Endothelial cell of umbilical vein (primary cell): ENCODE measurements around the gene KRABD2.

ENCODE experiments used
- BruUV-seq: library from RNA; stranded (reverse); fragments of 400-500 nt; replicated peaks from 2 replicates; lab custom pipeline; 2021; lab: Mats Ljungman, UMichigan
- CTCF ChIA-PET: fragments of 300-600, 350-600 bp; sonication (Branson Sonifier 250); formaldehyde crosslinking; loops from one replicate; lab custom pipeline; 2021; ENCODE audit warnings: antibody characterized with exemption, inconsistent platforms; lab: Charles Lee
- POLR2A ChIA-PET: fragments of 300-600, 350-600 bp; sonication (Branson Sonifier 250); formaldehyde crosslinking; loops from one replicate; lab custom pipeline; 2021; ENCODE audit warnings: antibody characterized with exemption, inconsistent platforms; lab: Charles Lee
- DNase-seq: peaks from one replicate; pipeline ENCODE4 v3.0.0-alpha.2; 2011; ENCODE audit warnings: low read depth, low spot score
- FAIRE-seq: peaks from 2 replicates; lab custom pipeline; 2011; peaks lifted over from hg19 to GRCh38; lab: Jason Lieb, UNC
- H2AFZ ChIP-seq: 2 replicates; pipeline ENCODE4 v1.6.0; 2012; ENCODE audit warnings: low read depth, low read length, control low read depth, inconsistent platforms
- H3K27ac ChIP-seq: 2 replicates; pipeline ENCODE4 v1.5.1; 2011; ENCODE audit warnings: low read depth, mild to moderate bottlenecking, control low read depth, low read length, moderate library complexity; ENCODE audit not compliant: insufficient read depth
- H3K27me3 ChIP-seq, 2 experiments: 2 replicates each; pipeline versions ENCODE4 v1.6.0 to v1.6.1; 2011; ENCODE audit warnings: low read length in 2 of 2, mixed read lengths in 1 of 2; ENCODE audit not compliant: control insufficient read depth in 2 of 2, insufficient read depth in 2 of 2
- H3K36me3 ChIP-seq, 2 experiments: 2 replicates in 1 of 2; 3 replicates in 1 of 2; pipeline ENCODE4 v1.5.1; 2011; ENCODE audit warnings: low read length in 2 of 2, mild to moderate bottlenecking in 1 of 2, moderate library complexity in 1 of 2; ENCODE audit not compliant: control insufficient read depth in 2 of 2, insufficient read depth in 2 of 2; ENCODE audit errors: extremely low read depth in 1 of 2
- H3K4me1 ChIP-seq: 3 replicates; pipeline ENCODE4 v1.5.1; 2011; ENCODE audit warnings: mild to moderate bottlenecking, low read length; ENCODE audit not compliant: control insufficient read depth, insufficient read depth; ENCODE audit errors: extremely low read depth
- H3K4me2 ChIP-seq: 2 replicates; pipeline ENCODE4 v1.6.1; 2011; ENCODE audit warnings: low read length, control low read depth, mixed read lengths; ENCODE audit not compliant: insufficient read depth
- H3K4me3 ChIP-seq, 3 experiments: fragments of 200-600 bp in 1 of 3; sonication (generic), shearing (Covaris generic) in 1 of 3; replicated peaks in 1 of 3; 2 replicates each; pipeline ENCODE4 v1.5.1; 2011 to 2016; ENCODE audit warnings: control low read depth in 3 of 3, low read length in 3 of 3, mild to moderate bottlenecking in 2 of 3, inconsistent platforms in 1 of 3, low read depth in 1 of 3, moderate library complexity in 1 of 3; ENCODE audit not compliant: insufficient read depth in 1 of 3
- H3K79me2 ChIP-seq: 2 replicates; pipeline ENCODE4 v1.6.0; 2012; ENCODE audit warnings: low read length, inconsistent platforms; ENCODE audit not compliant: control insufficient read depth, insufficient read depth
- H3K9ac ChIP-seq: replicated peaks from 2 replicates; pipeline ENCODE3; 2011; ENCODE audit warnings: low read length, control low read depth; ENCODE audit not compliant: insufficient read depth; ENCODE audit errors: extremely low read depth
- H3K9me1 ChIP-seq: replicated peaks from 3 replicates; pipeline ENCODE4 v1.6.0; 2011; ENCODE audit warnings: mild to moderate bottlenecking, low read length; ENCODE audit not compliant: control insufficient read depth, insufficient read depth; ENCODE audit errors: extremely low read depth
- H3K9me3 ChIP-seq: replicated peaks from 2 replicates; pipeline ENCODE4 v1.5.1; 2012; ENCODE audit warnings: low read length, inconsistent platforms; ENCODE audit not compliant: control insufficient read depth, insufficient read depth
- H4K20me1 ChIP-seq: replicated peaks from 2 replicates; pipeline ENCODE3; 2011; ENCODE audit warnings: mild to moderate bottlenecking, low read length; ENCODE audit not compliant: control insufficient read depth, insufficient read depth; ENCODE audit errors: extremely low read depth
- FOS ChIP-seq: IDR thresholded peaks from 2 replicates; pipeline ENCODE4 v1.6.1; 2011; ENCODE audit warnings: mild to moderate bottlenecking, low read length, moderate library complexity, borderline replicate concordance; ENCODE audit not compliant: insufficient read depth
- POLR2AphosphoS5 ChIP-seq: IDR thresholded peaks from 2 replicates; pipeline ENCODE4 v1.6.1; 2012; ENCODE audit warnings: low read depth, mild to moderate bottlenecking, control low read depth, low read length, moderate library complexity; ENCODE audit not compliant: insufficient read depth
- dilution Hi-C: fragments of 300-500 bp; cut with MboI; formaldehyde crosslinking; loops from one replicate; pipeline ENCODE4 v1.15.0; 2019; ENCODE audit warnings: low sequenced_read_pairs; ENCODE audit not compliant: extremely low pct_ligation_motif_present
- intact Hi-C: fragments of 100-400 bp; cut with micrococcal nuclease; formaldehyde crosslinking; loops from one replicate; pipeline ENCODE4 v1.10.0; 2022
- TF ChIP-seq, protein P1 (sequence below): IDR thresholded peaks from 2 replicates; pipeline ENCODE4 v1.6.1; 2011; ENCODE audit not compliant: insufficient read depth, insufficient read length

KRABD2 gene

GRCh38 chr17:8369944-8370343, 6.6 kb downstream of the KRABD2 start:
- Histone ChIP-seq H3K4me3 (no peak overlapping the region), H3K79me2 (no peaks in the 10 kb centered on the region), H4K20me1 (no peaks in the 10 kb centered on the region), H3K9me3 (no peaks in the 10 kb centered on the region), H3K4me1 (peaks cover 19% of the 10 kb centered on the region), H3K27me3 (no peaks in the 10 kb centered on the region), H3K4me2 (no peak overlapping the region), H3K9ac (no peak overlapping the region), H2AFZ (no peak overlapping the region), H3K36me3 (peaks cover 4 to 10% of the 10 kb centered on the region in 2 experiments), H3K27ac (no peak overlapping the region), H3K9me1 (no peaks in the 10 kb centered on the region)
- DNase-seq, result no peak
- BruUV-seq, result no TSS peak
- intact Hi-C loops, result no loop called here
- FAIRE-seq, result no peak
- dilution Hi-C loops, result no loop called here
- ChIA-PET CTCF (interaction anchor here (1.1 to 1.6 kb wide), 2 partner anchors 9 to 10 kb away, joined by 4 read pairs; no protein-coding TSS in a partner anchor), POLR2A (no interaction called here)
- TF ChIP-seq, protein P1, sequence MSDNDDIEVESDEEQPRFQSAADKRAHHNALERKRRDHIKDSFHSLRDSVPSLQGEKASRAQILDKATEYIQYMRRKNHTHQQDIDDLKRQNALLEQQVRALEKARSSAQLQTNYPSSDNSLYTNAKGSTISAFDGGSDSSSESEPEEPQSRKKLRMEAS, result no peak
- no peak for TF ChIP-seq POLR2AphosphoS5

- no peaks in the 10 kb centered on the region for H3K9me1 ChIP-seq
- ChIA-PET CTCF (no interaction called here), POLR2A (no interaction called here)
- H3K79me2 ChIP-seq, result no peaks in the 10 kb centered on the region
- TF ChIP-seq FOS, result no peak
- H2AFZ ChIP-seq, result no peak overlapping the region
- no peak overlapping the region for H3K9ac ChIP-seq
- H3K36me3 ChIP-seq, result peaks cover 4 to 10% of the 10 kb centered on the region in 2 experiments
- no peaks in the 10 kb centered on the region for H3K27me3 ChIP-seq
- dilution Hi-C loops, result no loop called here
- H4K20me1 ChIP-seq, result no peaks in the 10 kb centered on the region
- intact Hi-C loops, result no loop called here
- DNase-seq (no peak), FAIRE-seq (no peak)
- H3K9me3 ChIP-seq, result no peaks in the 10 kb centered on the region
- H3K4me1 ChIP-seq, result peaks cover 22% of the 10 kb centered on the region
- H3K4me3 ChIP-seq, result no peak overlapping the region
- no TSS peak for BruUV-seq
- H3K27ac ChIP-seq, result no peak overlapping the region
- no peak overlapping the region for H3K4me2 ChIP-seq
Measured at GRCh38 chr17:8368193-8368592, 8.3 kb downstream of the KRABD2 start.
